Loucy (cell line): ENCODE measurements around the gene TPX2.
A peak's percentile ranks its signal among the peaks of the same experiment; 100 is the strongest.

Experiments used
- H2AFZ ChIP-seq: fragments of 200-600 bp; sonication (generic); 2 replicates; pipeline ENCODE4 v1.6.0; 2016; ENCODE audit warnings: antibody characterized with exemption, mild to moderate bottlenecking, low read length, moderate library complexity
- H3F3A ChIP-seq: fragments of 200-600 bp; 2 replicates; pipeline ENCODE4 v1.6.0; 2016; ENCODE audit warnings: antibody characterized with exemption, low read depth, mild to moderate bottlenecking
- H3K27me3 ChIP-seq: fragments of 200-600 bp; sonication (generic); 2 replicates; pipeline ENCODE4 v1.6.1; 2014; ENCODE audit warnings: low read length, mild to moderate bottlenecking; ENCODE audit not compliant: insufficient read depth, poor library complexity, severe bottlenecking
- H3K36me3 ChIP-seq: fragments of 200-600 bp; sonication (generic); 2 replicates; pipeline ENCODE4 v1.6.1; 2016; ENCODE audit warnings: low read length; ENCODE audit not compliant: insufficient read depth
- H3K4me1 ChIP-seq: fragments of 200-600 bp; sonication (generic); 2 replicates; pipeline ENCODE4 v1.5.1; 2014; ENCODE audit warnings: low read length, mild to moderate bottlenecking; ENCODE audit not compliant: insufficient read depth, poor library complexity, severe bottlenecking
- H3K4me2 ChIP-seq: fragments of 200-600 bp; sonication (generic); 2 replicates; pipeline ENCODE4 v1.6.0; 2014; ENCODE audit warnings: antibody characterized with exemption, low read length, low read depth, mild to moderate bottlenecking; ENCODE audit not compliant: poor library complexity, severe bottlenecking
- H3K4me3 ChIP-seq: fragments of 200-600 bp; sonication (generic); 2 replicates; pipeline ENCODE4 v1.5.1; 2014; ENCODE audit warnings: low read length, mild to moderate bottlenecking, mixed read lengths; ENCODE audit not compliant: poor library complexity, severe bottlenecking
- H3K79me2 ChIP-seq: fragments of 200-600 bp; sonication (generic); 2 replicates; pipeline ENCODE4 v1.6.1; 2014; ENCODE audit warnings: low read length; ENCODE audit not compliant: insufficient read depth
- H3K9ac ChIP-seq: fragments of 200-600 bp; sonication (generic); 2 replicates; pipeline ENCODE4 v1.6.0; 2014; ENCODE audit warnings: mild to moderate bottlenecking, low read depth, low read length, moderate library complexity; ENCODE audit not compliant: poor library complexity, severe bottlenecking
- H3K9me2 ChIP-seq: fragments of 200-600 bp; sonication (generic); replicated peaks from 2 replicates; pipeline ENCODE4 v1.6.1; 2016; ENCODE audit warnings: low read depth, low read length, mixed read lengths
- H3K9me3 ChIP-seq: fragments of 200-600 bp; sonication (generic); 2 replicates; pipeline ENCODE4 v1.6.1; 2014; ENCODE audit warnings: mild to moderate bottlenecking, antibody characterized with exemption, low read length, low read depth; ENCODE audit not compliant: insufficient read depth
- H4K20me1 ChIP-seq: fragments of 200-600 bp; sonication (generic); 2 replicates; pipeline ENCODE4 v1.6.0; 2014; ENCODE audit warnings: antibody characterized with exemption, low read length, mild to moderate bottlenecking; ENCODE audit not compliant: insufficient read depth, poor library complexity, severe bottlenecking
- EZH2phosphoT487 ChIP-seq: fragments of 200-600 bp; IDR thresholded peaks from 2 replicates; pipeline ENCODE4 v1.6.1; 2018; ENCODE audit warnings: antibody characterized with exemption, mild to moderate bottlenecking, moderate library complexity, borderline replicate concordance
- TF ChIP-seq, protein P1 (sequence below): fragments of 200-600 bp; sonication (generic); conservative IDR thresholded peaks from 2 replicates; pipeline ENCODE4 v1.5.1; 2014; ENCODE audit warnings: mild to moderate bottlenecking, antibody characterized with exemption, low read length

TPX2 gene

DNA sequence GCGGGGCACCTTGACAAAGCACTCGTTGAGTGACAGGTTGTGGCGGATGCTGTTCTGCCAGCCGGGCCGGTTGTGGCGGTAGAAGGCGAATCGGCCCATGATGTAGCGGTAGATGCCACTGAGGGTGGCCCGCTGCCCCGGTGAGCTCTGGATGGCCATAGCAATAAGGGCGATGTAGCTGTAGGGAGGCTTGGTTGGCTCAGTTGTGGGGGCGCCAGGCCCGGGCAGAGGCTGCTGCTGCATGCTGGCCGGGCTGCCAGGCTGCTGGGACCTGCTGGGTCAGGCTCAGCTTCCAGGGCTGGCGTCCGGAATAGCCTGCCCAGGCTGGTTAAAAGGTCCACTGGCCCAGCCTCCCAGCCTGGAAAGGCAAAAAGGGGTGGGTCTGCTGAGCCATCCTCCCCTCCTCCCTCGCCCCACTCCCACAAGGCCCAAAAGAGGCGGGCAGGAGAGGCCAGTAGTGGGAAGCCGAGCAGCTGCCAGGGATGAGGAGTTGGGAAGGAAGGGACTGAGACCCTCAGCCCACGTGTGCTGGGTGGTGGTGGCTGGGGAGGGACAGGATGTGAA, 106.3 kb downstream of the TPX2 start, which contains the start of gene FOXS1:
Gene FOXS1, minus strand, starts transcription at position 305 of the 564 bp plus-strand sequence. Its CDS starts 62 bp downstream, at position 243.
- Histone ChIP-seq H3K4me1 (peaks cover 35% of the 10 kb centered on the region), H3F3A (no peaks in the 10 kb centered on the region), H3K9me2 (no peaks in the 10 kb centered on the region), H2AFZ (no peak within 1 kb of the TSS), H3K27me3 (no peaks in the 10 kb centered on the region), H3K36me3 (no peaks in the 10 kb centered on the region), H3K4me2 (no peak within 1 kb of the TSS), H3K79me2 (no peaks in the 10 kb centered on the region), H3K9me3 (no peaks in the 10 kb centered on the region), H3K4me3 (no peak within 1 kb of the TSS), H3K9ac (no peak within 1 kb of the TSS), H4K20me1 (no peaks in the 10 kb centered on the region)
- TF ChIP-seq, protein P1, sequence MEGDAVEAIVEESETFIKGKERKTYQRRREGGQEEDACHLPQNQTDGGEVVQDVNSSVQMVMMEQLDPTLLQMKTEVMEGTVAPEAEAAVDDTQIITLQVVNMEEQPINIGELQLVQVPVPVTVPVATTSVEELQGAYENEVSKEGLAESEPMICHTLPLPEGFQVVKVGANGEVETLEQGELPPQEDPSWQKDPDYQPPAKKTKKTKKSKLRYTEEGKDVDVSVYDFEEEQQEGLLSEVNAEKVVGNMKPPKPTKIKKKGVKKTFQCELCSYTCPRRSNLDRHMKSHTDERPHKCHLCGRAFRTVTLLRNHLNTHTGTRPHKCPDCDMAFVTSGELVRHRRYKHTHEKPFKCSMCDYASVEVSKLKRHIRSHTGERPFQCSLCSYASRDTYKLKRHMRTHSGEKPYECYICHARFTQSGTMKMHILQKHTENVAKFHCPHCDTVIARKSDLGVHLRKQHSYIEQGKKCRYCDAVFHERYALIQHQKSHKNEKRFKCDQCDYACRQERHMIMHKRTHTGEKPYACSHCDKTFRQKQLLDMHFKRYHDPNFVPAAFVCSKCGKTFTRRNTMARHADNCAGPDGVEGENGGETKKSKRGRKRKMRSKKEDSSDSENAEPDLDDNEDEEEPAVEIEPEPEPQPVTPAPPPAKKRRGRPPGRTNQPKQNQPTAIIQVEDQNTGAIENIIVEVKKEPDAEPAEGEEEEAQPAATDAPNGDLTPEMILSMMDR, result no peak
- TF ChIP-seq EZH2phosphoT487, result no peak

DNA sequence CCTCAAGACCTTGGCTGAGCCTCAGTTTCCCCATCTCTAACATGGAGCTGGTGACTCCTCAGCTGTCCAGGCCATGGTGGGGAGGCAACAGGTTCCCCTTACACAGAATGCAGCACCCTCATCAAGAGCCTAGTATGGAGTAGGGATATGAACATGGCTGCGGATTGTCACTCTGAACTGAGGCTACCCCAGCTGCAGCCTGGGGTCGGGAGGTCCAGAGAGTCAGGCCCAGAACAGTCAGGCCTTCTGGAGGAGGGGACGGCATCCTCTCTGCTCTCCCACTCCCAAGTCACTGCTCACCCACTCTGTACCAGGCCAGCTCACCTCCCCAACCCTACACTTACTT, 107.7 kb downstream of the TPX2 start:
- Histone ChIP-seq H3F3A (no peaks in the 10 kb centered on the region), H3K36me3 (no peaks in the 10 kb centered on the region), H3K4me3 (no peak overlapping the region), H3K9me2 (no peaks in the 10 kb centered on the region), H4K20me1 (no peaks in the 10 kb centered on the region), H3K4me2 (no peak overlapping the region), H3K9me3 (no peaks in the 10 kb centered on the region), H3K9ac (no peak overlapping the region), H3K27me3 (no peaks in the 10 kb centered on the region), H2AFZ (no peak overlapping the region), H3K4me1 (peaks cover 33% of the 10 kb centered on the region), H3K79me2 (no peaks in the 10 kb centered on the region)
- TF ChIP-seq, protein P1, result peak; percentile 11; the same call in 1 of the 2 replicates
- no peak for TF ChIP-seq EZH2phosphoT487

DNA sequence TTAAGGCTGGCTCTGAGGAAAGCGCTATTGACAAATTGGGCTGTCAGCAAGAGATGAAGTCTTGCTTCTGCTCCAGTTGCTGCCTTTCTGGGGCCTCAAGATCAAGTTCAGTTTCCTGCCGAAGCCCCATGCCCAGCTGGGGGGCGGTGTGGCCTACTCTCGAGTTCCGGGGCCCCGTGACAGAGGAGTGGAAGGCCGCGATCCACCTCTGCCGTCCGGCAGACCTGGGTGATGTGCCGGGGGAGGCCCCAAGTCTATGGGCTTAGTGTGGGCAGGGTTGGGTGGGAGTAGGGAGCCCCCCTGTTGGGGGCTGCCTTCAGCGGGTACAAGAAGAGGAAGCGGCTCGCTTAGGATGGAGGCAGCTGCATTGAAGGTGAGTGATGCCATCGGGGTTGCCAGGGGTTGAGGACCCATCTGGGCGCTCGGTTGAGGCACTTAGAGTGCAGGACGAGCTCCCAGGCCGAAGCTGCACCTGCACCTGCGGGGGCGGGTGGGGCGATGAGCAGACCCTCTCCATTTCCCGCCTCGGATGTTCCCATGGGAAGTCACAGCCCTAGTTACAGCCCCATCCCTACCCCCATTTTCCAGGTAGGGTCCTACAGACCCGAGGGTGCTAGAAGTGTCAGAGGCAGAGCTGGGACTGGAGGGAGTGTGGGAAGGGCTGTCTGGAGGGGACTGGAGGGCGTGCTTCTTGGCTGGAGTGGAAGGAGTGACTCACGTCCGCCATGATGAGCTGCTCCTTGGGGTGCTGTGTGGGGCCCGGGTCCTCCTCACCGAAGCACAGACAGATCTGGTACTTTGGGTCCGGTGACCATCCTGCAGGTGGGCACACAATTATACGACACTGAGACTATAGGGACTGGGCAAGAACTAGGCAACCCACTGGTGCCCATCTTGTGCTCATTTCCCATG, 109.3 kb downstream of the TPX2 start:
- no peak overlapping the region for H3K9ac ChIP-seq
- H3K36me3 ChIP-seq, result no peaks in the 10 kb centered on the region
- no peak overlapping the region for H2AFZ ChIP-seq
- H3K4me1 ChIP-seq, result peaks cover 17% of the 10 kb centered on the region
- H3K9me2 ChIP-seq, result no peaks in the 10 kb centered on the region
- no peak for TF ChIP-seq EZH2phosphoT487
- TF ChIP-seq, protein P1, result no peak
- no peaks in the 10 kb centered on the region for H4K20me1 ChIP-seq
- H3K9me3 ChIP-seq, result no peaks in the 10 kb centered on the region
- H3K4me2 ChIP-seq, result no peak overlapping the region
- H3K79me2 ChIP-seq, result no peaks in the 10 kb centered on the region
- H3K4me3 ChIP-seq, result no peak overlapping the region
- no peaks in the 10 kb centered on the region for H3K27me3 ChIP-seq
- H3F3A ChIP-seq, result no peaks in the 10 kb centered on the region
